Tongue (tissue), 2 donors: ENCODE results near the gene CCDC187. TPM values are rescaled to one million over a fixed set of nuclear protein-coding genes. Genes with fewer than 3 reads are reported as not detected.
"Not testable (repeated sequence)": the region's sequence is repeated elsewhere in the genome, so short reads cannot be mapped to it uniquely, and the experiment has no call there.

Experiments
- DNase-seq: peaks from one replicate; pipeline ENCODE4 v3.0.0-alpha.2; 2015
- total RNA-seq: library from RNA; depleted of rRNA; stranded (reverse); fragments of >200 nt; gene quantifications from one replicate; pipeline ENCODE4 v1.2.3, GENCODE V29; 2014

The CCDC187 gene
- total RNA-seq, 1 donor from 2014 or later, result 0.51 TPM

- not testable (repeated sequence) for DNase-seq
Measured at GRCh38 chr9:136266641-136267040, 37.3 kb downstream of the CCDC187 start.

GRCh38 chr9:136265561-136266355, 38.1 kb downstream of the CCDC187 start:
- no peak for DNase-seq

GRCh38 chr9:136264441-136265405, 39.2 kb downstream of the CCDC187 start:
- no peak for DNase-seq

- DNase-seq, result no peak
Measured at GRCh38 chr9:136264031-136264430, 39.9 kb downstream of the CCDC187 start.

- no peak for DNase-seq
Measured at GRCh38 chr9:136262671-136263178, 41.2 kb downstream of the CCDC187 start.

GRCh38 chr9:136261686-136262430, 42.0 kb downstream of the CCDC187 start:
- DNase-seq, result no peak

- DNase-seq, result no peak
Measured at GRCh38 chr9:136260936-136261472, 42.9 kb downstream of the CCDC187 start.

GRCh38 chr9:136260521-136260920, 43.4 kb downstream of the CCDC187 start:
- DNase-seq, result no peak

- DNase-seq, result no peak
Measured at GRCh38 chr9:136259836-136260235, 44.1 kb downstream of the CCDC187 start.

GRCh38 chr9:136259517-136259813, 44.4 kb downstream of the CCDC187 start:
- no peak for DNase-seq

GRCh38 chr9:136258786-136259516, 44.9 kb downstream of the CCDC187 start:
- no peak for DNase-seq

- DNase-seq, result no peak
Measured at GRCh38 chr9:136258299-136258625, 45.6 kb downstream of the CCDC187 start.

- DNase-seq, result no peak
Measured at GRCh38 chr9:136257381-136258298, 46.3 kb downstream of the CCDC187 start.

GRCh38 chr9:136255896-136256890, 47.7 kb downstream of the CCDC187 start:
- no peak for DNase-seq

- DNase-seq, result no peak
Measured at GRCh38 chr9:136255166-136255538, 48.7 kb downstream of the CCDC187 start.

GRCh38 chr9:136254381-136255165, 49.3 kb downstream of the CCDC187 start:
- no peak for DNase-seq

GRCh38 chr9:136253246-136254130, 50.4 kb downstream of the CCDC187 start:
- no peak for DNase-seq
